BLaER1 (cell line): ENCODE data around the gene CCDC148.
"Not testable (repeated sequence)": the region's sequence is repeated elsewhere in the genome, so short reads cannot be mapped to it uniquely, and the experiment has no call there.

Source experiments
- H3K27ac ChIP-seq: shearing (Covaris generic); formaldehyde crosslinking; 2 replicates; pipeline ENCODE4 v1.8.1; 2022
- H3K27me3 ChIP-seq: shearing (Covaris generic); formaldehyde crosslinking; 2 replicates; pipeline ENCODE4 v1.8.1; 2022
- H3K36me3 ChIP-seq: shearing (Covaris generic); formaldehyde crosslinking; 2 replicates; pipeline ENCODE4 v1.8.1; 2022
- H3K4me1 ChIP-seq: shearing (Covaris generic); formaldehyde crosslinking; 2 replicates; pipeline ENCODE4 v1.8.1; 2022
- H3K4me2 ChIP-seq: shearing (Covaris generic); formaldehyde crosslinking; 2 replicates; pipeline ENCODE4 v1.8.1; 2022
- H3K4me3 ChIP-seq: shearing (Covaris generic); formaldehyde crosslinking; 2 replicates; pipeline ENCODE4 v1.8.1; 2022
- H3K9ac ChIP-seq: shearing (Covaris generic); formaldehyde crosslinking; 2 replicates; pipeline ENCODE4 v1.8.1; 2022
- H3K9me3 ChIP-seq: shearing (Covaris generic); formaldehyde crosslinking; 2 replicates; pipeline ENCODE4 v1.8.1; 2022
- H4K20me1 ChIP-seq: shearing (Covaris generic); formaldehyde crosslinking; 2 replicates; pipeline ENCODE4 v1.8.1; 2022
- Cebpa-rat ChIP-seq: shearing (Covaris generic); IDR thresholded peaks from 2 replicates; pipeline ENCODE4 v1.8.1; 2022

The CCDC148 gene

DNA sequence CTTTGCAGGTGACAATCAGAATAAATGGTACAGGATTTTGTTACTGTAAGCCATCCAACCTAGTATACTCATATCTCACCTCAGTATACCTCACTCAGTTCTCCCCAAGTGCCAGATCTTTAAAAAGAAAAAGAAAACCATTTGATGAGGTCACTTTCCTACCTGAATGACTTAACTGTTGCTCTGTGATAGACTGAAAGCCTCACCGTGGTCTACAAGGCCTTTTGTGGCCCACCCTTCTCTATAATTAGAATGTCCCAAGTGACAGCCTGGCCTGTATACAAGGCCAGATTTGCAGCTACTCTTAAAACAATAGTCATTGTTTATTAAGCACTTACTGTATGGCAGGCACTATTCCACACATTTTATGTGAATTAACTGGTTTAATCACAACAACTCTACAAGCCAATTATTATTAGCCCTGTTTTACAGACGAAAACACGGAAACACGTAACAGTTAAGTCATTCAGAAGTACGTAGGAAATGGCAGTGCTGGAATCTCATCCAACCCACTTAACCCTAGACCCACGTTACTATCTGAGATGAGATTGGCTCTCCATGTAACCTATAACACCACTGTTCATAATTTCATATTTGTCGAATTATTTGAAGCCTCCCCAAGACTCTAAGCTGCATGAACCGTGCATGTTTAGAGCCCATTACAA is 28.5 kb upstream of the CCDC148 start:
- TF ChIP-seq Cebpa-rat = no peak

DNA sequence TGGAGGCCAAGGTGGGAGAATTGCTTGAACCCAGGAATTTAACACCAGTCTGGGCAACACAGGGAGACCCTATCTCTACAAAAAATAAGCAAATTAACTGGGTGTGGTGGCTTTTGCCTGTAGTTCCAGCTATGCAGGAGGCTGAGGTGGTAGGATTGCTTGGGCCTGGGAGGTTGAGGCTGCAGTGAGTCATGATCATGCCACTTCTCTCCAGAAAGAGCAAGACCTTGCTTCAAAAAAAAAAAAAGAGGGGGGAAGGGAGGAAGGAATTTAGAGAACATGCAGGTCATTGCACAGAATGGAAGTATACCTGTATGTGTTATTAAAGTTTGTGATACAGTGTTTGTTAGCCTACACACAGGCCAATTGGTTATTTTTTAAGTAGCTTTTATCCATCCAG is 26.0 kb upstream of the CCDC148 start:
- H4K20me1 ChIP-seq = no peaks in the 10 kb centered on the region
- H3K27me3 ChIP-seq = no peaks in the 10 kb centered on the region
- no peak for TF ChIP-seq Cebpa-rat
- H3K36me3 ChIP-seq = no peaks in the 10 kb centered on the region
- H3K27ac ChIP-seq = no peak overlapping the region
- H3K4me1 ChIP-seq = peaks cover 4% of the 10 kb centered on the region
- no peak overlapping the region for H3K4me3 ChIP-seq
- H3K9ac ChIP-seq = no peak overlapping the region
- no peak overlapping the region for H3K4me2 ChIP-seq
- H3K9me3 ChIP-seq = no peaks in the 10 kb centered on the region

More for the DNA sequence above, 28.5 kb upstream of the CCDC148 start:
- peaks cover 22% of the 10 kb centered on the region for H3K4me1 ChIP-seq
- H3K36me3 ChIP-seq = no peaks in the 10 kb centered on the region
- no peaks in the 10 kb centered on the region for H4K20me1 ChIP-seq
- no peak overlapping the region for H3K4me2 ChIP-seq
- no peaks in the 10 kb centered on the region for H3K9me3 ChIP-seq
- no peaks in the 10 kb centered on the region for H3K27me3 ChIP-seq
- H3K4me3 ChIP-seq = no peak overlapping the region
- H3K27ac ChIP-seq = no peak overlapping the region
- H3K9ac ChIP-seq = no peak overlapping the region

DNA sequence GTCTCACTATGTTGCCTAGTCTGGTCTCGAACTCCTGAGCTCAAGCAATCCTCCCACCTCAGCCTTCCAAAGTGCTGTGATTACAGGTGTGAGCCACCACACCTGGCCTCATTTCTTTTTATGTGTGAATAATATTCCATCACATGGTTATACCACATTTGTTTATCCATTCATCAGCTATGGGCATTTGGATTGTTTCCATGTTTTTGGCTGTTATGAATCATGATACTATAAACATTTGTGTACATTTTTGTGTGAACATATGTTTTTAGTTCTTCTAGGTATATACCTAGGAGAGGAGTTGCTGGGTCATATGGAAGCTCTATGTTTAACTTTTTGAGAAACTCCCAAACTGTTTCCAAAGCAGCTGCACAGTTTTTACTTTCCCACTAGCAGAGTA is 24.6 kb upstream of the CCDC148 start:
- TF ChIP-seq Cebpa-rat = no peak
- no peak overlapping the region for H3K4me2 ChIP-seq
- H3K36me3 ChIP-seq = no peaks in the 10 kb centered on the region
- H4K20me1 ChIP-seq = no peaks in the 10 kb centered on the region
- H3K27ac ChIP-seq = no peak overlapping the region
- no peaks in the 10 kb centered on the region for H3K4me1 ChIP-seq
- H3K4me3 ChIP-seq = no peak overlapping the region
- H3K9me3 ChIP-seq = no peaks in the 10 kb centered on the region
- H3K9ac ChIP-seq = no peak overlapping the region
- H3K27me3 ChIP-seq = no peaks in the 10 kb centered on the region

DNA sequence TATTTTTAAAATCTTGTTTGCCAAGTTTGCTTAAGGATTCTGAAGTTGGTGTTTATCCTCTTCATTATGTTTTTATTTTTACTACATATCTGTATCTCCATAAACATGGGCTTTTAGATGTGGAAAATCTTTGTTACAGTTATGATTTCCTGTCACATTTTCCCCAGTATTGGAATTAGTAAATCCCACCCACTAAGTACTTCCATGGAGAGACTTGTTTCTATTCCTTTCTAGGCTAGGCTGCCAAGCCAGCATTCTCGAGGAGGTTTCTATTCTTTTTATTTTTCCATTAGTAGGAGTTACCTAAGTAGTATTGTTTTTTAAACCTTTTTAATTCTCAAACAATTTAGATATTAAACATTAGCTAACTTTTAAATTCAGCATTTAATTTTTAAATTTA is 22.3 kb upstream of the CCDC148 start:
- no peaks in the 10 kb centered on the region for H3K4me1 ChIP-seq
- no peak overlapping the region for H3K9ac ChIP-seq
- H3K9me3 ChIP-seq = no peaks in the 10 kb centered on the region
- H3K27me3 ChIP-seq = no peaks in the 10 kb centered on the region
- no peak overlapping the region for H3K27ac ChIP-seq
- no peak overlapping the region for H3K4me2 ChIP-seq
- H4K20me1 ChIP-seq = no peaks in the 10 kb centered on the region
- H3K4me3 ChIP-seq = no peak overlapping the region
- H3K36me3 ChIP-seq = no peaks in the 10 kb centered on the region
- no peak for TF ChIP-seq Cebpa-rat

DNA sequence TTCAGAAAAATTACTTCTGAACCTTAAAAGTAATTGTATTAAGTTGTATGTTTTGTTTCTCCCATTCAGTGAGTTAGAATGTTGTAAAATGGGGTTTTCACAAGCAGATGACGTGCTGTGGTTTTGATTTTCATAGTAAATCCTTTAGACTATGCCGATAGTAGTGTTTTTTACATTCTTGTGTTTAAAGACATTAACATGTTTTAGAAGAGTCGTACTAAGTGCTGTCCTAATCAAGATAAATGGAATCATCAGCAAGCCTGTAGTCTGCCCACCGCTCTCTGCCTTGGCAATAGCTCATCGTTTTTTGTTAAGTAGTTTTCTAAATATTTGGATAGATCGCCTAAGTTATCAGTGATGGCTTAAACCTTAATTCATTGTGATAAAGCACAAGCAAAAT is 21.7 kb upstream of the CCDC148 start:
- Histone ChIP-seq H3K9ac (no peak overlapping the region), H3K9me3 (peaks cover 3% of the 10 kb centered on the region; the same call in 1 of the 2 replicates), H4K20me1 (no peaks in the 10 kb centered on the region), H3K36me3 (no peaks in the 10 kb centered on the region), H3K27me3 (no peaks in the 10 kb centered on the region), H3K4me2 (no peak overlapping the region), H3K4me1 (no peaks in the 10 kb centered on the region), H3K27ac (no peak overlapping the region), H3K4me3 (no peak overlapping the region)
- no peak for TF ChIP-seq Cebpa-rat

DNA sequence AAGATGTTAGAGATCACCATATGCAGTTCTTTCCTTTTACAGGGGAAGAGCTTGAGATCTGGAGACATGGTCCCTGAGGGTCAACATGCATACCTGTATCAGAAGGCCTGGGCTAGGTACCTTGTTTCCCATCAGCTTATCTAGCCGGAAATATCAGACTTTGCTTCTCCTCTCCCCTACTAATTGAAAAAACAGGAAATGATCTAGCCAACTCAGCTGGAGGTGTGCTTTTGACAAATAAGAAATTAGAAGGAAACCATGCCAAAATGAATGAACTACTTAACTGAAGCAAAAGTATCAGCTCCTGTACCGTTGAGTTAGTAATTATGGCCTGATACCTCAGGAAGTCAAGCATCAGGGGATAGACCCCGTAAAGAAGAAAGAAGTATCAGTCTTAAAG is 20.6 kb upstream of the CCDC148 start:
- TF ChIP-seq Cebpa-rat = no peak
- Histone ChIP-seq H3K27me3 (no peaks in the 10 kb centered on the region), H4K20me1 (no peaks in the 10 kb centered on the region), H3K4me2 (no peak overlapping the region), H3K4me3 (no peak overlapping the region), H3K4me1 (no peaks in the 10 kb centered on the region), H3K9ac (no peak overlapping the region), H3K9me3 (peaks cover 13% of the 10 kb centered on the region), H3K27ac (no peak overlapping the region), H3K36me3 (0 out of 2 replicates have a peak, but pooled peaks cover 3% of the 10 kb centered on the region)

DNA sequence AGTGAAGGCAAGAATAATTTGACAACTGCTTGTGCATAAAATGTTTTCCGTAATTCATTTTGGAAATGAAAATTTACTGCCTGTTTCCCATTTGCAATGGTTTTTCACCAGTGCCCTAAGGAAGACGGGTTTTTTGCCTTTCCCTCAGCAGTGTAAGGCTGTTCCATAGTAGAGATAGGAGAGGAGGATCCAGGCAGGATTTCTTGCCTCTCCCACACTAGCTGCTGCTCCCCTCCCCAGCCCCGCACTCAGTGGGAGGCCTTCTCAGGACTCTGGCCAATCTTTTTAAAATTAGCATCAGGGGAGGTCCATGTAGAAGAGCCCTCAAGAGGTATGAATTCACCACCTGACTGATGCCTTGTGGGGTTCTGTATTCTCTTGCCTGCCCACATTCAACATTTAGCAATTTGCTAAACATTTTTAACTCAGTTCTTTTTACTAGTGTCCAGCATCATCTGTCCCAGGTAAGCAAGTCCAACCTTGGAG is 18.0 kb upstream of the CCDC148 start:
- not testable (repeated sequence) for H3K4me1 ChIP-seq, H3K4me3 ChIP-seq, H3K36me3 ChIP-seq, H3K27me3 ChIP-seq, H3K4me2 ChIP-seq, H4K20me1 ChIP-seq, H3K27ac ChIP-seq, H3K9ac ChIP-seq
- H3K9me3 ChIP-seq = peaks cover 13% of the 10 kb centered on the region

DNA sequence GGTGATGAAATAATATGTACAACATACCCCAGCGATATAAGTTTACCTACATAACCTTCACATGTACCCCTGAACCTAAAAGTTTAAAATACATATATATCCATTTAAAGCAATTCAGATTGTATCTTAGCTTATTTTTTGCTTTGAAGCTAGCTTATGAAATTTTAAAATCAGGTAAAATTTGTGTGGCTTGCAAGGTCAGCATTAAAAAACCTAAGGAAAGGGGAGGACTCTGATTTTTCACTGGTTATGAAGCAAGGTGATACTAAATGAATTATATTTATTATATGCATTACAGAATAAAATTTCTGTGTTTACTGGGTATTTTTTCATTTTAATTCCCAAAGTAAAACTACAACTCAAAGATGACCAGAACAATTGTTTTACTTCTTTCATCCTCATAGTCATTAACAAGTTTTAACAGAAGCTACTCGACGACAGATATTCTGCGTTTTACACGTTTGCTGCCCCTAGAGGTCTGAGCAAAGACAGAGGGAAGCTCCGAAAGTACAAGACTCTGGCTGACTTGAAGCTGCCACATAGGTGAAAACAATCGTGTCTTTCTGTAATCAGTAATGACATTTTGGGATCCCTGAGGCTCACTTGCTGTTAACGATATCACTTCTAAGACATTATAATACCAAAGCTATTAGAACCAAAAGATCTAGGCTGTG is 17.3 kb upstream of the CCDC148 start:
- no peaks in the 10 kb centered on the region for H4K20me1 ChIP-seq

DNA sequence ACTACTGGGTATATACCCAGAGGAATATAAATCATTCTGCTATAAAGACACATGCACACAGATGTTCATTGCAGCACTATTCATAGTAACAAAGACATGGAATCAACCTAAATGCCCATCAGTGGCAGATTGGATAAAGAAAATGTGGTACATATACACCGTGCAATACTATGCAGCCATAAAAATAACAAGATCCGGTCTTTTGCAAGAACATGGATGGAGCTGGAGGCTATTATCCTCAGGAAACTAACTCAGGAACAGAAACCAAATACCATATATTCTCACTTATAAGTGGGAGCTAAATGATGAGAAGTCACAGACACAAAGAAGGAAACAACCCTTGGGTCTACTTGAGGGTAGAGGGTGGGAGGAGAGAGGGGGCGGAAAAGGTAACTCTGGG is 16.7 kb upstream of the CCDC148 start:
- not testable (repeated sequence) for H3K9ac ChIP-seq, H3K27me3 ChIP-seq, H3K27ac ChIP-seq, H3K36me3 ChIP-seq, H3K4me3 ChIP-seq, H3K4me1 ChIP-seq, H4K20me1 ChIP-seq, H3K4me2 ChIP-seq
- H3K9me3 ChIP-seq = peaks cover 13% of the 10 kb centered on the region

More for the DNA sequence above, 17.3 kb upstream of the CCDC148 start:
- H3K4me2 ChIP-seq = no peak overlapping the region
- TF ChIP-seq Cebpa-rat = no peak
- no peaks in the 10 kb centered on the region for H3K4me1 ChIP-seq
- H3K9me3 ChIP-seq = peaks cover 13% of the 10 kb centered on the region
- 0 out of 2 replicates have a peak, but pooled peaks cover 3% of the 10 kb centered on the region for H3K36me3 ChIP-seq
- no peak overlapping the region for H3K4me3 ChIP-seq
- H3K9ac ChIP-seq = no peak overlapping the region
- no peak overlapping the region for H3K27ac ChIP-seq
- H3K27me3 ChIP-seq = no peaks in the 10 kb centered on the region

DNA sequence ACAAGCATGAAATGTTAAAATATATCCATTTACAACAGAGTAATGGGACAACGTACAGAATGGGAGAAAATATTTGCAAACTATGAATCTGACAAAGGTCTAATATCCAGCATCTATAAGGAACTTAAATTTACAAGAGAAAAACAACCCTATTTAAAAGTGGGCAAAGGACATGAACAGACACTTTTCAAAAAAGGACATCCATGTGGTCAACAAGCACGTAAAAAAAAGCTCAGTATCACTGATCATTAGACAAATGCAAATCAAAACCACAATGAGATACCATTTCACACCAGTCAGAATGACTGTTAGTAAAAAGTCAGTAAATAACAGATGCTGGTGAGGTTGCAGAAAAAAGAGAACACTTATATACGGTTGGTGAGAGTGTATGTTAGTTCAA is 16.3 kb upstream of the CCDC148 start:
- H3K36me3 ChIP-seq, H3K27ac ChIP-seq, H3K4me3 ChIP-seq, H3K4me2 ChIP-seq, H4K20me1 ChIP-seq, H3K4me1 ChIP-seq, H3K9ac ChIP-seq, H3K27me3 ChIP-seq: not testable (repeated sequence)
- H3K9me3 ChIP-seq = peaks cover 13% of the 10 kb centered on the region
